NCI-H446 (cell line): ENCODE measurements around the gene MAIP1.
A peak's percentile ranks its signal among the peaks of the same experiment; 100 is the strongest.

Source experiments
- DNase-seq, 2 experiments: peaks; one replicate each; lab custom pipeline; 2025; lab: John Stamatoyannopoulos, UW

Gene MAIP1

DNA sequence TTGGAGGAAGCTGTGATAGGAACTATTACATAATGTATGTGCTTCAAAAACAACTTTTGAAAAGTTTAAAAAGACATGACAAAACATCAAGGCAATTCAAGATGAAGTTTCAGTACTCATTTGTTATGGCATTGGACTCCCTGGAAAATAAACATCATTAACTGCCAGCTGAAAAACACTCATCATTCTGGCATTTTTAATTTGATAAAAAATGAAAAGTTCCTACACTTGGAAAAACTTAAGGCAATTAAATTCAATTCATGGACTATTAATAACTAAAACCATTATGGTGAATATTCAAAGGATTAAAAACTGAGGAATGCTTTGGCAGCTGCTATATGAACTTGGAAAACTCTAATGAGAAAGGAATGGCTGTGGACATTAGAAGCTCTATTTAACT lies 8.5 kb upstream of the MAIP1 start:
- no peak for DNase-seq

DNA sequence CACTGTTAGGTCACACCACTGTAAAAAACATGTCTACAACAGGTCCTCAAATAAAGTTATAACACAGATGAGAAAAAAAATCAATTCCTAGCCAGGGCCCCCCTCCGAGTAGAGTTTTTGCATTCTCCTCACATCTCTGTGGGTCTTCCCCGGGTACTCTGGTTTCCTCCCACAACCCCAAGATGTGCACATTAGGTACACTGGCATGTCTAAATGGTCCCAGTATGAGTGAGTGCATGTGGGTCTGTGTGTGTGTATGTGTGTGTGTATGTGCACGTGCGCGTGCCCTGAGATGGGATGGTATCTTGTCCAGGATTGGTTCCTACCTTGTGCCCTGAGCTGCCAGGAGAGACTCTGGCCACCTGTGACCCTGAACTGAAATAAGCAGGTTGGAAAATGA lies 5.0 kb upstream of the MAIP1 start:
- no peak for DNase-seq

DNA sequence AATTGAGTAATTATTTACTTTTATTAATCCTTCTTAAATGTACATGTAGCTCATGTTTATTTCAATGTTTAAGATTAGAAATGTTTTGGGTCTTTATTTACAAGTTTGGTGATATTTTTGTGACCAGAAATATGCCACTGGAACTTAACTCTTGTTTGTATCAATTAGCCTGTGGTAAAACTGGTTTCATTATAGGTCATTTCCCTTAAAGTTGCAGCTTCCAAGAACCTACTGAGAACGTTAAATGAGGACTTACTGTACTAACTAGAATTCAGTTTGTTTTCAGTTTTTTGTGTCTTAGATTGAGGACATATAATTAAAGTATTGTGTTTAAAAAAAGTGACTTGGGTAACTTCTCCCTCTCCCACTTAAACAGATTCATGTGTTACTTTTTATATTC lies 4.4 kb upstream of the MAIP1 start:
- DNase-seq = no peak

DNA sequence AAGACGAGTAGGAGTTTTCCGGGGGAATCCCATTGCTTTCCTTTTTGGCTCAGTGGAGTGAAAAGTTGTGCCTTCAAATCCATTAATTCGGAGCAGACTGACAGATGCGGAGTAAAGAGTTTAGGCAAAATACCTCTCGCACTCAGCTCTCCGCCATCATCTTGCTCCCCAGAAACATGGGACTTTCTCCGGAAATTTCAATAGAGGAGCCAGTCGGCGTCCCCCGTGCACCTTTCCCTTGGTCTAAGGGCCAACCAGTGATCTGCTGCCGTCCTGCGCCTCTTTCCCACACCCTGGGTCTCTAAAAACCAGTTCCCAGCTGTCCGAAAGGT lies 409 bp upstream of the MAIP1 start:
- DNase-seq = peak in 1 of 2 experiments; percentile 37

DNA sequence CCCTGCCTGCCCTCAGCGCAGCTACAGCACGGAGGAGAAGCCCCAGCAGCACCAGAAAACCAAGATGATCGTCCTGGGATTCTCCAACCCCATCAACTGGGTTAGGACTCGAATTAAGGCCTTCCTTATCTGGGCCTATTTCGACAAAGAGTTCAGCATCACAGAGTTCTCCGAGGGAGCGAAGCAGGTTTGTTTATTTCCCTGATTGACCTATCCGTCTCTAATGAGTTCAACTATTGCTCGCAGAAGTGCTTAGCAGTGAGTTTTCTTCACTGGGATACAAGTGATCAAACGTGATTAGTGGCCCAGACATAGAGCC lies 639 bp downstream of the MAIP1 start:
- no peak for DNase-seq

DNA sequence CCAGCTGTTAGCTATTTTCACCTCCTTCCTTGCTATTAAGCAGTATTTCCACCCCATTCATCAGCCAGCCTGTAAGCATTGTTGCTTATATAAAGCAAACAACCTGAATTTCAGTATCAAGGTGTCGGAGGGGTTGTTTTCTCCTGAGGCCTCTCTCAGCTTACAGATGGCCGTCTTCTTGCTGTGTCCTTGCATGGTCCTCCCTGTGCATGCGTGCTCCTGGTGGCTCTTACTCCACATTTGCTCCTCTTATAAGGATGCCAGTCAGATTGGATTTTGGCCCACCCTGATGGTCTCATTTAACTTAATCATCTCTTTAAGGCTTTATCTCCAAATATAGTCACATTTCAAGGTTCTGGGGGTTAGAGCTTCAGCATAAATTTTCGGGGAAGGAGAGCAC lies 2.6 kb downstream of the MAIP1 start:
- DNase-seq = no peak

DNA sequence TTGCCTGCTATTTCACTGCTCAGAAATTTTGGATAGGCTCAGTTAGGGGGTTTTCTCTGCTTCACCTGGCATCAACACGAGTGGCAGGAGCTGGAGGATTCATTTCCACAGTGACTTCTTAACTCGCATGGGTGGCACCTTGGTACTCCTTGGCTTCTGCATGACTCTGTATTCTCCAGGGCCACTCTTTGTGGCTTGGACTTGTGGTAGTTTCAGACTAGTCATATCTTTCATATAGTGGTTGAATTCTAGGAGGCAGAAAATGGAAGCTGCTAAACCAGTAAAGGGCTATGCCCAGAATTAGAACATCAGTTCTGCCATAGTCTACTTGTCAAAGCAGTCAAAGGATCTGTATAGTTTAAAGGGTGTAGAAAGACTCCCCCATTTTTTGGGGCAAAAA lies 6.8 kb downstream of the MAIP1 start:
- no peak for DNase-seq

- DNase-seq = no peak
Observed at GRCh38 chr2:199966405-199966804, 11.0 kb downstream of the MAIP1 start.

- no peak for DNase-seq
Observed at GRCh38 chr2:199966976-199967375, 11.6 kb downstream of the MAIP1 start.

DNA sequence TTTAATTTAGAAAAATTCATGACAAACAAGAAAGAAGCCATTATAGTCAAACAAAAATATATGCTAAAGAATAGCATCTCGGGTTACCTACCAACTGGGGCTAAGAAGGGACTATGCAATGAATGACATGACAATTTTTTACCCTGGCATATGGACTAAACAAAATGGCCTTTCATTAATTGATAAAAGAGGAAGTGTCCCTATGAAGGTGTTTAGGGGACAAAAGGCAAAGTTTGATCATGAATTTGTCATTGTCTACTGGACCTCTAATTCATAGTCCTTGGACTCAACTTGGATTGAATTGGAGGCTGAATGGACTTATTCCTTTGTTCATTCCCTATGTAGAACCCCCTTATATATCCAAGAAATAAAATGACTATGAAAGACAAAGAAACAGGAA lies 12.7 kb downstream of the MAIP1 start:
- no peak for DNase-seq

GRCh38 chr2:199972088-199972626 lies 16.8 kb downstream of the MAIP1 start:
- no peak for DNase-seq

GRCh38 chr2:199973703-199974102 lies 18.3 kb downstream of the MAIP1 start:
- DNase-seq = peak in 1 of 2 experiments; percentile 14

GRCh38 chr2:199975273-199975895 lies 20.0 kb downstream of the MAIP1 start:
- no peak for DNase-seq

DNA sequence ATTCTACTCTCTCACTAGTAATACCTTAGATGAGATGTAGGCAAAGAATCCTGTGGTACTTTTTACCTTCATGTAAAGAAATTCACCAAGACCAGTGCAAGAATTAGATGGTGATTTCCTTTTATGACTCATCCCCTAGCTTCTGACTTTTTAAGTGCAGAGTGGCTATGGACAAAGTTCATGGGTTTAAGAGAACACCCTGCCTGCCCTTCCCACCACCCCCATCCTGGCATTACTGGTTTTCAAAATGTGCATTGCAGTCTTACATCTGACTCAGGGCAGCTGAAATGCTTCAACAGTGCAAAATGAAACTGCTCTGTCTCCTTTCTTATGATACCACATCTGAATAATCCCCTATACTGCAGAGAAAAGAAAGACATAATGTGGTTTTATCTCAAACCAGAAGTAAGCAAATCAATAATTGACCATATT lies 22.6 kb downstream of the MAIP1 start:
- DNase-seq = no peak

DNA sequence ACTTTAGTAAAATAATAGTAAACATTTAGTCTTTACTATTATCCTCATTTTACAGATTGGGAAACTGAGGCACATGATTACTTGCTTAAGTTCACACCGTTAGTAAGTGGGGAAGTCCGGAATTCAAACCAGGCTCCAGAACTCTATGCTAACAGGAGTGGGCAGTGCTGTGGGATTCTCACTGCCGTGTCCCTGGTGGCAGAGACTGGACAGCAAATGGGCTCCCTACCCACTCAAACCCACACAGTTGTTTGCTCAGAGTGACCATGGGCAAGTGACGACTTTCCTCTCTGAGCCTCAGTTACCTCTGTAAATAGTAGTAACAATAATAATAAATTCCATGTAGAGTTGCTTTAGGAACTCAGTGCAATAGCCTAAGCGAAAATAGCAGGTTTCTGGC lies 24.0 kb downstream of the MAIP1 start:
- DNase-seq = no peak

DNA sequence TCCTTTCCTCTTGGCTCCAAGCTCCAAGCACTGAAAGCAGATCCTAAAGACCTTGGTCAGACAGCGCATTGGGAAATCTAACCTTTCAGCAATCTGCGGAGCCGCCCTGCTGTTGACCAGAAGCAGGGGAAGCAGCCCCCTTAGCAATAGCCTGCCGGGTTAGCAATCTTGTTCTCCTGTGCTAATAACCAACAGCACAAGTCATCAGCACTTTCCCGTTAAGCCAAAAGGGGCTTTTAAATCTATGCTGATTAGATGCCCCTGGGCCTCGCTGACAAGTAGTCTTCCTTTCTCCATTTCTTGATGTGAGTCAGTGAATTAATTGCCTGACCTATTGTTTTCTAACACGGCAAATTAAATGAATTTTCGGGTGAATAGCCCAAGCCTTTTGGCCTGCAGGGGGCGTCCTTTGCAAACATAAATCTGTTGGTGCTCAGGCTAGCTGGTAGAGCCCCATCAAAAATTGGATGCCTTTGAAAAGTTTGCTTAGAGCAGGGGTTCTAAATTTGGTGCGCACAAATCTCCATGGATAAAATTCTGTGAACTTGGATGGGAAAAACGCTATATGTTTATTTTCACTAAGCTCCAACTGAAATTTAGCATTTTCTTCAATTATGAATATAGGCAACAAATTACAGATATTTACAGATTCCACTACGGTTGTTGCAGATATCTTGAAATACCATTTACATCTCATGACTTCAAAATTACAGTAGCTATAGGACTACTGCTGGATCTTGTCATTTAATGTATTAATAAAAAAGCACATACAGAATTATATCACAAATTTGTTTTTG lies 24.6 kb downstream of the MAIP1 start:
- peak; percentile 13 to 72 for DNase-seq

GRCh38 chr2:199982126-199982843 lies 26.9 kb downstream of the MAIP1 start:
- DNase-seq = no peak

GRCh38 chr2:199983534-199983933 lies 28.2 kb downstream of the MAIP1 start:
- no peak for DNase-seq

- no peak for DNase-seq
Observed at GRCh38 chr2:199984159-199984558, 28.8 kb downstream of the MAIP1 start.

DNA sequence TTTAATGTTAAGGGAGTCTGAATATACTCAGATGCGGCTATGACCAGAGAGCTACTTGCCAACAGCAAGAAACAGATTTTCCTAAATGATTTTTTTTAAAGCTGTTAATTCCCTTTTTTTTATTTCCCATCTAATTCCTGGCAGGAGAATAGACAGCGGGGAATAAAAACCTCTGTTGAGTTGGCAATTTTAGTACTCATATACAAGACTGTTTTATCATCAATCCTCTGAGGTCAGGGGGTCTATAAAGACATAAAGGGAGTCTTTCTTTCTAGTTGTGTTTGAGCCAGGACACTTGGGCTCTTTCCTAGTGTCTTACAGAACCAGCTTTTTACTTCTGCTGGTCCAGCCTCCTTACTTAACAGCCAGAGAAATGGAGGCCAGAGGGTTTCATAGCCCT lies 29.4 kb downstream of the MAIP1 start:
- DNase-seq = no peak

DNA sequence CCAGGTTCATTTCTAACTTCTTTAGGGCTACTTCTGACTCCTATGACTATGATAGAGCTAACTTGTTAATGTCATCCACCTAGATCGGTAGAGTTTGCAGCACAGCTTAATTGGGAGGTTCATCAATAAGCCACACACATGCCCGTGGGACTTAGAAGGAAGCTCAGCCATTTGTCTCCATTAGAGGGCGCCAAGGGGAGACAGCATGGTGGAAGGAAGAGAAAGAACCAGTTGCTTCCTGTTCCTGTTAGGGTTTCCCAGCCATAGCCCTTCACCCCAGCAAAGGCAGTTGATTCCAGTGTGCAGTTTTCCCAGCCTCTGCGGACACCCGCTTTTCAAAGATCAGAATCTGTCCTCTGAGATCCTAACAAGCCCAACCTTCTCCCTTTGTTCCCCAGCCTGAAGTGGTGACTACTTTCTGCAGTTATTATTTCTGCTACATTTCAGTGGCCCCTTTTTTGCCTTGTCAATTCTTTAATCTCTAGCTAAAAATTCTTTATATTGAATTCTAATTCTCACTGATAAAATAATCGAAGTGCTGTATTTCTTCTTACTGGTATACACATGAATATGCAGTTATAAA lies 30.3 kb downstream of the MAIP1 start:
- DNase-seq = peak in 1 of 2 experiments; percentile 65

DNA sequence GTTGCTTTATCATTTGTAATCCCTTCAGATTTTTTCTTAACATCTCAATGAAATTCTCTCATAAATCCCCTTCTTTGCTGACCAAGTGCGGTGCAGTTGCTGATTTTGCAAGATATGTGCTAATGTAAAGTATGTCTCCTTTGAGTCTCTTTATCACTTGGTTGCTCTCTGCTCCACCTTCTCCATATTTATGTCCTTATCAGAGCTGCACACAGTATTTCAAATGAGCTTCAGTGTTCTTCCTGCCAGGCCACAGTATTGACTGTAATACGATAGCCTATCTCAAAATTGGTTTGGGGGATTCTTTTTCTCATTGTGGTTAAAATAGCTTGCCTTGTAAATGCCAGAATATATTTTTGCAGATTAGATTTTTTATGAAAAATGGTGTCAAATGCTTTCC lies 32.2 kb downstream of the MAIP1 start:
- no peak for DNase-seq

DNA sequence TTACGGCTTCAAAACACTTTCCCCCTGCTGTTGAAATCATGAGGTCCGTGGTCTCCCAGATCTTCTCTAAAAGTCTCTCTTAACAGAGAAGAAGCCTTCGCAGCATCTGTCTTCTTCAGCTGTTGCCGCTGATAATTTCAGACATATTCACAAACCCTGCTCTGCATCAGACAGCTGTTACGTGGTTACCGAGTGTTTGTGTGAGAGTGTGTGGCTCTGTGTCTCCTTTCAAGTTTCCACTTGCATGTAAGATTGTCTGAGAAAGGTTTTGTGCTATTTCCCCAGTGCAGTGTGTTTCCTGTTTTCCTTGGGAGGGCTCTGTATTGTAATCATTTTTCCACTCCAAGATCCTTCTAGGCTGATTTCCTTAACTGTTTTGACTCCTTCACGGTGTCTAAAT lies 32.8 kb downstream of the MAIP1 start:
- DNase-seq = no peak
